ENCODE measurements around the gene FAM111A.

Gene FAM111A

DNA sequence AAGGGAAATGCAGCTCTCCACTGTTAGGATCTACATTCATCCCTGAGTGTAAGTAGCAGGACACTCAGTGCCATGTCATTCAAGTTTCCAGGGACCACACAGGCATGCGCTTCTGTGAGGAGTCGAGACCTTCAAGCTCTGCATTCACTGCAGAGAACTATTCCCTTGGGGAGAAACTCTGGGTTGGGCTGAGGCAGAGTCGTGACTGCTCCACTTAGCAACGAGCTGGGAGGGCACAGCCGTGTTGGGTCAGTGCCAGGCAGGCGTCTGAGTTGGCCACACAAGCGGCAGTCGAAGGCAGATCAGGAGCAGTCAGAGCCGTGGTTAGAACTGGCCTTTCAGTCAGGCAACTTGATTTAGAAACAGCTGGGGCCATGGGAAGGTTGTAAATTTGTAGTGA, 55.3 kb downstream of the FAM111A start:
- H3K4me1 Mint-ChIP-seq (ENCODE audit: low read depth) = peaks cover 15% of the 10 kb centered on the region
- H3K4me3 Mint-ChIP-seq = no peak overlapping the region
- H3K27ac Mint-ChIP-seq = no peak overlapping the region
- H3K27me3 Mint-ChIP-seq = no peaks in the 10 kb centered on the region
- peaks cover 10% of the 10 kb centered on the region for H3K36me3 Mint-ChIP-seq
- no peaks in the 10 kb centered on the region for H3K9me3 Mint-ChIP-seq (ENCODE audit: low read depth)

DNA sequence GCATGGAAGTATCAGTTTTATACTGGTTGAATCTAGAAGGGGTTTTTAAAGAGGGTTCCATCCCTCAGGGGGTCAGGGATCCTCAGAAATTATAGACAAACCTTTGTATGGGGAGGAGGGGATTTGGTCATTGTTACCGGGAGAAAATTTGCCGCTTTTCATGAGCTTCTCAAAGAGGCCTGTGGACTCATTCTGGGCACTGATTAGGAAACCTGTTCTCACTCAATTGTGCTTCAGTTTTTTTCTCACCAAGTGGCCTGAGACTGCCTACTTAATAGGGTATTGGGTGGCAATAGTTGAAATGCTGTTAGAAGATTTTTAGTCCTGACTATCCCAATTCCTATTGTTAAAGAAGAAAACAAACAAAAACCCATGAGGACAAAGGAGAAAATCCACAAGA, 56.1 kb downstream of the FAM111A start:
- Mint-ChIP-seq H3K9me3 (ENCODE audit: low read depth) (no peaks in the 10 kb centered on the region), H3K27ac (no peak overlapping the region), H3K27me3 (no peaks in the 10 kb centered on the region), H3K4me1 (ENCODE audit: low read depth) (peaks cover 15% of the 10 kb centered on the region), H3K36me3 (peaks cover 7% of the 10 kb centered on the region), H3K4me3 (no peak overlapping the region)

GRCh38 chr11:59199546-59200422, 57.1 kb downstream of the FAM111A start:
- Mint-ChIP-seq H3K4me3 (no peak overlapping the region), H3K27ac (peak overlapping the region; percentile 47), H3K27me3 (no peaks in the 10 kb centered on the region), H3K36me3 (peaks cover 9% of the 10 kb centered on the region), H3K4me1 (ENCODE audit: low read depth) (peaks cover 15% of the 10 kb centered on the region), H3K9me3 (ENCODE audit: low read depth) (no peaks in the 10 kb centered on the region)

- H3K27me3 Mint-ChIP-seq = no peaks in the 10 kb centered on the region
- no peaks in the 10 kb centered on the region for H3K9me3 Mint-ChIP-seq (ENCODE audit: low read depth)
- H3K27ac Mint-ChIP-seq = no peak overlapping the region
- H3K4me1 Mint-ChIP-seq (ENCODE audit: low read depth) = peaks cover 15% of the 10 kb centered on the region
- H3K36me3 Mint-ChIP-seq = peaks cover 8% of the 10 kb centered on the region
- H3K4me3 Mint-ChIP-seq = no peak overlapping the region
Observed at GRCh38 chr11:59200423-59200746, 57.7 kb downstream of the FAM111A start.

DNA sequence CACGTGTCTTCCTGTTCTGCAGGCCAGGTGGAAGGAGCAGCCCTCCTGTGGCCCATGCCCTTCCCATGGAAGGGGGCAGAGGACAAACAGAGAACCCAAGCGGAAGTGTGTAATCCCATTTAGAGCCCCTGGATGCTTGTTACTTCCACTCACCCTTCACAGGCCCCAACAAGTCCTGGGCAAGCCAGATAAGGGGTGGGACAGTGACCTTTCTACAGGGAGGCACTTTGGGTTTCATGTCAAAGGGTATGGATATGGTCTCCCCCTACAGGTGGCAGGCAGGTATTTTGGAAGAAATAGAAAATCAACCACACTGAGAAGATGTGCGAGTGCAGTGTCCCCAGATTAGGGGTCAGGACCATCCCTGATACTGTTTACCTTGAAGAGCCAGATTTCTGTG, 58.7 kb downstream of the FAM111A start:
- Mint-ChIP-seq H3K27ac (no peak overlapping the region), H3K36me3 (peaks cover 6% of the 10 kb centered on the region), H3K4me1 (ENCODE audit: low read depth) (peaks cover 15% of the 10 kb centered on the region), H3K9me3 (ENCODE audit: low read depth) (no peaks in the 10 kb centered on the region), H3K4me3 (no peak overlapping the region), H3K27me3 (no peaks in the 10 kb centered on the region)

Data from activated naive CD8-positive, alpha-beta T cell (primary cell).